Measurements from ENCODE around the gene PKHD1. TPM values are rescaled to one million over a fixed set of nuclear protein-coding genes. Genes with fewer than 3 reads are reported as not detected.

The PKHD1 gene
- polyA plus RNA-seq, 1 experiment: not detected

DNA sequence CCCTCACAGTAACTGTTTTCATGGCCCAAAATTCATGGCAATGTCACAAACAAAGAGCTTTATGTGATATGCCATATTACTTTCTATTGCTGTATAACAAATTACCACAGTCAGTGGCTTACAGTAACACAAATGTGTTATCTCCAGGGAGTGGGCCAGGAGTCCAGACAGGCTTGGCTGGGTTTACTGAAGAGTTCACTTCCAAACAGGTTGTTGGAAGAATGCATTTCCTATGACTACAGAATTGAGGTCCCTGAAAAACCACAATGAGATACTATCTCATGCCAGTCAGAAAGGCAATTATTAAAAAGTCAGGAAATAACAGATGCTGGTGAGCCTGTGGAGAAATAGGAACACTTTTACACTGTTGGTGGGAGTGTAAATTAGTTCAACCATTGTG lies 431.9 kb downstream of the PKHD1 start:
- DNase-seq (ENCODE audit: low read depth, low spot score): no peak
- ChIA-PET CTCF (no interaction called here), POLR2A (no interaction called here)
- Histone ChIP-seq H3K27me3 (ENCODE audit: control insufficient read depth, insufficient read depth, low read length) (no peaks in the 10 kb centered on the region), H3K4me3 (ENCODE audit: low read depth, low read length) (no peak overlapping the region), H3K27ac (ENCODE audit: low read depth, low read length) (no peak overlapping the region), H3K9me3 (ENCODE audit: control insufficient read depth, insufficient read depth, low read length) (peaks cover under 1% of the 10 kb centered on the region; the same call in 1 of the 2 replicates)
- TF ChIP-seq, protein P1, sequence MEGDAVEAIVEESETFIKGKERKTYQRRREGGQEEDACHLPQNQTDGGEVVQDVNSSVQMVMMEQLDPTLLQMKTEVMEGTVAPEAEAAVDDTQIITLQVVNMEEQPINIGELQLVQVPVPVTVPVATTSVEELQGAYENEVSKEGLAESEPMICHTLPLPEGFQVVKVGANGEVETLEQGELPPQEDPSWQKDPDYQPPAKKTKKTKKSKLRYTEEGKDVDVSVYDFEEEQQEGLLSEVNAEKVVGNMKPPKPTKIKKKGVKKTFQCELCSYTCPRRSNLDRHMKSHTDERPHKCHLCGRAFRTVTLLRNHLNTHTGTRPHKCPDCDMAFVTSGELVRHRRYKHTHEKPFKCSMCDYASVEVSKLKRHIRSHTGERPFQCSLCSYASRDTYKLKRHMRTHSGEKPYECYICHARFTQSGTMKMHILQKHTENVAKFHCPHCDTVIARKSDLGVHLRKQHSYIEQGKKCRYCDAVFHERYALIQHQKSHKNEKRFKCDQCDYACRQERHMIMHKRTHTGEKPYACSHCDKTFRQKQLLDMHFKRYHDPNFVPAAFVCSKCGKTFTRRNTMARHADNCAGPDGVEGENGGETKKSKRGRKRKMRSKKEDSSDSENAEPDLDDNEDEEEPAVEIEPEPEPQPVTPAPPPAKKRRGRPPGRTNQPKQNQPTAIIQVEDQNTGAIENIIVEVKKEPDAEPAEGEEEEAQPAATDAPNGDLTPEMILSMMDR (IDR thresholded peaks at IDR 0.05; ENCODE audit: low read depth, low read length): no peak

DNA sequence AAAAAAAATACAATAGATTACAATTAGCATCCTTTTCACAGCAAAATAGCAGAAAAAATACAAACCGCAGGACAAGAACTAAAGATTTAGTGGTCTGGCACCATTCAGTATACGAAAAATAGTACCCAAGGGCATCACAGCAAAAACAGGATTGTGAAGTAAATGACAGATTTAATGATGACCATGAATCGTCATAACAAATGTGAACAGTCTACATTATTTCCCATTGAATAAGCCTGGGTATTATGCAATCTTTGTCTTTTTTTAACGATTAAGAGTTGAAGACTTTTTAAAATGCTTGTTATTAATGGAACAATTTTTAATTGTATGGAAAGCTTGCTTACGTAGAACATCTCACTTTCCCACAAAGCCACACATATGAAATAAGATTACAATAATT lies 432.8 kb downstream of the PKHD1 start:
- no peak overlapping the region for H3K27ac ChIP-seq (ENCODE audit: low read depth, low read length)
- ChIA-PET CTCF (no interaction called here), POLR2A (no interaction called here)
- DNase-seq (ENCODE audit: low read depth, low spot score): no peak
- no peaks in the 10 kb centered on the region for H3K27me3 ChIP-seq (ENCODE audit: control insufficient read depth, insufficient read depth, low read length)
- H3K9me3 ChIP-seq (ENCODE audit: control insufficient read depth, insufficient read depth, low read length): no peaks in the 10 kb centered on the region
- no peak overlapping the region for H3K4me3 ChIP-seq (ENCODE audit: low read depth, low read length)
- TF ChIP-seq, protein P1 (IDR thresholded peaks at IDR 0.05; ENCODE audit: low read depth, low read length): no peak

DNA sequence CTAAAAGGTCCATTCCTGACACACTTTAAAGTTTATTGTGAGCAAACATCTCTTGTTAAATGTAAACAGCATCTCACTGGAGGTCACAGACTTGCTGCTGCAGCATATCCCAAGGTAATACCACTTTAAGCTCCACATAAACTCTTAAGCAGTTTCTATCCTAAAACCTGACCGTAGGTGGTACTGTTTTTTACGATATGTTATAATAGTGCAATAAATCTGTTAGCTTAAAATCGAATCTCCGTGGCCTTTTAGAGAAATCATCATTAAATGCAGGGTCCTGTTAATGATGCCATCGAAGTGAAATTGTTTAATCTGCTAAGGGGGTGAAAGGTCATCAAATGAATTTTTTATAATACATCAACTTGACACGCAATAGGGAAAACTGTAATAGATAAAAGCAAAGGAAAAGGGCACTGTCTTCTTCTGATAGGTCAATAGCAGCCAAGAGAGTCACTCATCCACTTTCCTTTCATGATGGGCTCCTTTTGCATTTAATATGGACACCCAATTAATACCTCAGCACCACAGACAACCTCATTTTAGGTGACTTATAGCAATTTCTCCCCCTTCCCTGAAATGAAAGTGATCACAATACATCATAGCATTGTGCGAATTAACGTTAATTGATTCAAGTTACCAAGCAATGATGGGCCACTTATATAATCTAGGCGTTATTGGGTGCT lies 436.1 kb downstream of the PKHD1 start:
- POLR2A ChIA-PET: no interaction called here
- TF ChIP-seq, protein P1 (IDR thresholded peaks at IDR 0.05; ENCODE audit: low read depth, low read length): no peak
- H3K9me3 ChIP-seq (ENCODE audit: control insufficient read depth, insufficient read depth, low read length): peaks cover 3% of the 10 kb centered on the region; the same call in 1 of the 2 replicates
- CTCF ChIA-PET: no interaction called here
- no peak overlapping the region for H3K4me3 ChIP-seq (ENCODE audit: low read depth, low read length)
- no peak overlapping the region for H3K27ac ChIP-seq (ENCODE audit: low read depth, low read length)
- no peak for DNase-seq (ENCODE audit: low read depth, low spot score)
- H3K27me3 ChIP-seq (ENCODE audit: control insufficient read depth, insufficient read depth, low read length): no peaks in the 10 kb centered on the region

DNA sequence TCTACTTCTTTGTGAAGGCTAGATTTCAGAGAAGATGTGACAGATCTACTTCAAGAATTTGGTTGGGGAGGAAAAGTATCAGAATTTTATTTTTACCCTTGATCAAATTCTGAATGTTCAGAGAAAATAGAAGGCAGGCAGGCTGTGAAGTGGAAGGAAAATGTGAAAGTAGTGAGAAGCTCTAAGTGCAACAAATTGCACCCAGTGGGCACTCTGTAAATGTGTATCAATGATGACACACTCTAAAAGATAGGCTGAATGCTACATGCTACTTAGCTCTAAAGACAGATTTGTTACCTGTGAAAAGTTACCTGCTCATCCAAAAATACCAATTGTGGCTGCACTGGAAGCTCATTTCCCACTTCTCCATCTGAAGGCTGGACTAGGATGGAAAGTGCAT lies 438.6 kb downstream of the PKHD1 start:
- ChIA-PET CTCF (no interaction called here), POLR2A (no interaction called here)
- H3K4me3 ChIP-seq (ENCODE audit: low read depth, low read length): no peak overlapping the region
- no peaks in the 10 kb centered on the region for H3K27me3 ChIP-seq (ENCODE audit: control insufficient read depth, insufficient read depth, low read length)
- TF ChIP-seq, protein P1 (IDR thresholded peaks at IDR 0.05; ENCODE audit: low read depth, low read length): no peak
- no peak overlapping the region for H3K27ac ChIP-seq (ENCODE audit: low read depth, low read length)
- peaks cover 10% of the 10 kb centered on the region; the same call in 1 of the 2 replicates for H3K9me3 ChIP-seq (ENCODE audit: control insufficient read depth, insufficient read depth, low read length)
- no peak for DNase-seq (ENCODE audit: low read depth, low spot score)

DNA sequence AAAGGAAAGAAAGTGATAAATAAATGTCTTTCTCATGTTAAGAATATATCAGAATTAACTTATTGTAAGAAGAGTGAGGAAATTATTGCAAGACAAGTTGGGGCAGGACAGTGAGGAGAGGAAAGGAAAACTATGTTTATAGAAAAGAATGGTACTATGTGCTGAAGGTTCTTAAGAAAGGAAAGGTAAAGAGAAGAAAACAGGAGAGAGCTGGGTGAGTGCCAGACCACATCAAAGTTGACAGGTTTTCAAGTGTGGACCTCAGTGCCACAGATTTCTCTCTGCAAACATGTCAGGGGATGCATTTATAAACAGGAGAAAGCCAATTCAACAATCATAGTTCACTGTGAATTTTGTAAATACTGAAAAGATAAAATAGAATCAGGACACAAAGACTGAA lies 439.2 kb downstream of the PKHD1 start:
- no peaks in the 10 kb centered on the region for H3K27me3 ChIP-seq (ENCODE audit: control insufficient read depth, insufficient read depth, low read length)
- DNase-seq (ENCODE audit: low read depth, low spot score): no peak
- ChIA-PET POLR2A (no interaction called here), CTCF (no interaction called here)
- H3K27ac ChIP-seq (ENCODE audit: low read depth, low read length): no peak overlapping the region
- no peak overlapping the region for H3K4me3 ChIP-seq (ENCODE audit: low read depth, low read length)
- H3K9me3 ChIP-seq (ENCODE audit: control insufficient read depth, insufficient read depth, low read length): peaks cover 10% of the 10 kb centered on the region; the same call in 1 of the 2 replicates
- TF ChIP-seq, protein P1 (IDR thresholded peaks at IDR 0.05; ENCODE audit: low read depth, low read length): no peak
